CD4-positive, alpha-beta memory T cell (primary cell): Measurements from ENCODE around the gene NFATC1. TPM values are rescaled to one million over a fixed set of nuclear protein-coding genes. Genes with fewer than 3 reads are reported as not detected.

Experiments
- CTCF ChIA-PET: fragments of 350-600 bp; sonication (Branson Sonifier 250); formaldehyde crosslinking; loops from one replicate; lab custom pipeline; 2021; ENCODE audit warnings: inconsistent platforms; ENCODE audit not compliant: partially characterized antibody; lab: Charles Lee
- POLR2A ChIA-PET: fragments of 350-600 bp; sonication (Branson Sonifier 250); formaldehyde crosslinking; loops from one replicate; lab custom pipeline; 2021; ENCODE audit not compliant: partially characterized antibody; lab: Charles Lee
- DNase-seq, 5 donors: peaks; one replicate each; pipeline versions ENCODE4 v3.0.0 to v3.0.0-alpha.2; 2020 to 2022; ENCODE audit warnings: mixed read lengths in 1 of 5
- H3K27ac ChIP-seq: one replicate; pipeline ENCODE4 v1.7.0; 2013; ENCODE audit warnings: low read depth, low read length
- H3K27me3 ChIP-seq: 2 replicates; pipeline ENCODE4 v1.7.0; 2013; ENCODE audit warnings: mild to moderate bottlenecking, low read length, moderate library complexity; ENCODE audit not compliant: insufficient read depth
- H3K36me3 ChIP-seq: 2 replicates; pipeline ENCODE4 v1.7.0; 2013; ENCODE audit warnings: mild to moderate bottlenecking, low read length, moderate library complexity; ENCODE audit not compliant: insufficient read depth
- H3K4me1 ChIP-seq: 2 replicates; pipeline ENCODE4 v1.7.0; 2013; ENCODE audit warnings: mild to moderate bottlenecking, low read length, moderate library complexity; ENCODE audit not compliant: insufficient read depth
- H3K4me3 ChIP-seq, 2 donors: one replicate each; pipeline ENCODE4 v1.7.0; 2013; ENCODE audit warnings: low read length in 2 of 2, mild to moderate bottlenecking in 1 of 2
- H3K9me3 ChIP-seq, 2 donors: one replicate each; pipeline ENCODE4 v1.7.0; 2013; ENCODE audit warnings: low read length in 2 of 2, control low read depth in 1 of 2; ENCODE audit not compliant: control insufficient read depth in 1 of 2
- H3K27ac Mint-ChIP-seq, 7 donors: one replicate each; pipeline ENCODE4 v1.8.0; 2020 to 2021; ENCODE audit warnings: mixed read lengths in 7 of 7, mild to moderate bottlenecking in 6 of 7, inconsistent platforms in 3 of 7, moderate library complexity in 3 of 7
- H3K27me3 Mint-ChIP-seq, 2 donors: one replicate each; pipeline ENCODE4 v1.8.0; 2020 to 2021; ENCODE audit warnings: mixed read lengths in 2 of 2
- H3K36me3 Mint-ChIP-seq, 2 donors: one replicate each; pipeline ENCODE4 v1.8.0; 2020 to 2021; ENCODE audit warnings: mixed read lengths in 2 of 2, inconsistent platforms in 1 of 2, mild to moderate bottlenecking in 1 of 2
- H3K4me1 Mint-ChIP-seq, 4 donors: one replicate each; pipeline ENCODE4 v1.8.0; 2020 to 2021; ENCODE audit warnings: mixed read lengths in 4 of 4, mild to moderate bottlenecking in 1 of 4
- H3K4me3 Mint-ChIP-seq, 8 donors: one replicate each; pipeline ENCODE4 v1.8.0; 2020 to 2021; ENCODE audit warnings: mixed read lengths in 8 of 8, mild to moderate bottlenecking in 7 of 8, moderate library complexity in 6 of 8, inconsistent platforms in 3 of 8
- H3K9me3 Mint-ChIP-seq, 8 donors: one replicate each; pipeline ENCODE4 v1.8.0; 2020 to 2021; ENCODE audit warnings: mixed read lengths in 8 of 8, mild to moderate bottlenecking in 5 of 8, inconsistent platforms in 3 of 8, moderate library complexity in 1 of 8
- intact Hi-C: fragments of 100-400 bp; cut with micrococcal nuclease; formaldehyde crosslinking; loops from one replicate; pipeline ENCODE4 v1.15.1; 2023
- polyA plus RNA-seq, 2 donors: library from polyadenylated mRNA; unstranded; fragments of 300-500 nt; fragmentation: Illumina TruSeq; gene quantifications; one replicate each; pipeline ENCODE4 v1.2.3, GENCODE V29; 2021
- total RNA-seq, 2 experiments: library from RNA; stranded (reverse); gene quantifications; one replicate each; pipeline ENCODE4 v1.2.3, GENCODE V29; 2021

Gene NFATC1
- total and polyA plus RNA-seq, 4 experiments from 2014 or later, result 15.3 to 69.6 (median 54.9) TPM

DNA sequence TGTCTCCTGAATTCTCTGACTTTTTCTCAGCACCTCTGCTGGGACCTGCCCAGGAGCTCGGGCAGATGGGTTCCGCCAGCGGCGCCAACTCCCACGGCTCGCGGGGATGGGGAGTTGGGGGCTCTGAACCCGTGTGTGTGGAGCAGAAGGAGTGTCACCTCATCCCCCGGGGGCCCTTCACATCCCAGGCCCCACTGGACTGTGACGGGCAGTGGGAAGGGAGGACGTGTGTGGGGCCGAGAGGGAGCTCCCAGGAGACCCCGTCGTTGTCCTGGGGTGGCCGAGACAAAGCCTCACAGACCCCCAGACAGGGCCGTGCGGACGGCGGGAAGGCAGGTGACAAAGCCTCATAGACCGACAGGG, 153.9 kb downstream of the NFATC1 start:
- intact Hi-C loops, result no loop called here
- no peak overlapping the region for H3K27ac ChIP-seq
- H3K27me3 Mint-ChIP-seq, result peaks cover 0 to 1% of the 10 kb centered on the region in 2 donors
- ChIA-PET POLR2A (no interaction called here), CTCF (no interaction called here)
- H3K4me3 ChIP-seq, result no peak overlapping the region
- H3K9me3 Mint-ChIP-seq, result no peaks in the 10 kb centered on the region
- DNase-seq, result no peak
- no peaks in the 10 kb centered on the region for H3K4me1 ChIP-seq
- no peak overlapping the region for H3K4me3 Mint-ChIP-seq
- no peaks in the 10 kb centered on the region for H3K27me3 ChIP-seq
- H3K9me3 ChIP-seq, result no peaks in the 10 kb centered on the region
- H3K36me3 ChIP-seq, result no peaks in the 10 kb centered on the region
- H3K36me3 Mint-ChIP-seq, result no peaks in the 10 kb centered on the region
- no peaks in the 10 kb centered on the region for H3K4me1 Mint-ChIP-seq
- no peak overlapping the region for H3K27ac Mint-ChIP-seq

- H3K36me3 Mint-ChIP-seq, result no peaks in the 10 kb centered on the region
- no peak overlapping the region for H3K4me3 Mint-ChIP-seq
- ChIA-PET POLR2A (no interaction called here), CTCF (no interaction called here)
- H3K27me3 ChIP-seq, result no peaks in the 10 kb centered on the region
- no peaks in the 10 kb centered on the region for H3K9me3 Mint-ChIP-seq
- no peak for DNase-seq
- H3K4me1 Mint-ChIP-seq, result no peaks in the 10 kb centered on the region
- no peaks in the 10 kb centered on the region for H3K4me1 ChIP-seq
- H3K27ac ChIP-seq, result no peak overlapping the region
- no peaks in the 10 kb centered on the region for H3K27me3 Mint-ChIP-seq
- no peaks in the 10 kb centered on the region for H3K9me3 ChIP-seq
- no peak overlapping the region for H3K4me3 ChIP-seq
- H3K27ac Mint-ChIP-seq, result no peak overlapping the region
- intact Hi-C loops, result no loop called here
- no peaks in the 10 kb centered on the region for H3K36me3 ChIP-seq
Measured at GRCh38 chr18:79552140-79552631, 156.5 kb downstream of the NFATC1 start.

DNA sequence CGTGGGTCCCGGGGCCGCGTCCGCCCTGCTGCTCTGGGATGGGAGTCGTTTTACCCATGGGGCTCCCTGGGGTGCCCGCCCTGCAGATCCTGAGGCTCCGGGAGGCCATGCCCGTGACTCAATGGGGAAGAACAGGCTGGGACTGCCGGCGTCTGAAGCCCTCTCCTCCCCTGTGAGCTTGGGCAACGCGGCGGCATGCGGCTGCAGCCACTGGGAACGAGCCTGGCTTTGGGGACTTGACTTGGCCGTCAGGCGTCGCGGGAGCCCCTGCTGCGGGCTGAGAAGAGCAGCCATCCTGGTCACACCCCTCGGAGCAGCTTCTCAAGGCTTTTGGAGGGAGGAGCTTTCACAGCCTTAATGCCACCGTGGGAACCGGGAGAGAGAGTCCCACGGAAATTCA, 157.0 kb downstream of the NFATC1 start:
- POLR2A ChIA-PET, result no interaction called here
- intact Hi-C loops, result no loop called here
- CTCF ChIA-PET, result no interaction called here
- Histone ChIP-seq H3K36me3 (no peaks in the 10 kb centered on the region), H3K9me3 (no peaks in the 10 kb centered on the region), H3K27me3 (no peaks in the 10 kb centered on the region), H3K27ac (no peak overlapping the region), H3K4me3 (no peak overlapping the region), H3K4me1 (no peaks in the 10 kb centered on the region)
- H3K27ac Mint-ChIP-seq, result no peak overlapping the region
- H3K36me3 Mint-ChIP-seq, result no peaks in the 10 kb centered on the region
- H3K9me3 Mint-ChIP-seq, result no peaks in the 10 kb centered on the region
- H3K27me3 Mint-ChIP-seq, result no peaks in the 10 kb centered on the region
- no peak for DNase-seq
- no peaks in the 10 kb centered on the region for H3K4me1 Mint-ChIP-seq
- H3K4me3 Mint-ChIP-seq, result no peak overlapping the region

- Histone ChIP-seq H3K4me3 (no peak overlapping the region), H3K27ac (no peak overlapping the region), H3K36me3 (no peaks in the 10 kb centered on the region), H3K4me1 (no peaks in the 10 kb centered on the region), H3K27me3 (no peaks in the 10 kb centered on the region), H3K9me3 (no peaks in the 10 kb centered on the region)
- Mint-ChIP-seq H3K9me3 (no peaks in the 10 kb centered on the region), H3K36me3 (no peaks in the 10 kb centered on the region), H3K27ac (no peak overlapping the region), H3K4me1 (no peaks in the 10 kb centered on the region), H3K4me3 (no peak overlapping the region), H3K27me3 (no peaks in the 10 kb centered on the region)
- ChIA-PET CTCF (no interaction called here), POLR2A (no interaction called here)
- DNase-seq, result no peak
- intact Hi-C loops, result no loop called here
Measured at GRCh38 chr18:79553154-79553553, 157.4 kb downstream of the NFATC1 start.

- intact Hi-C loops, result no loop called here
- CTCF ChIA-PET, result no interaction called here
- no peak for DNase-seq
- POLR2A ChIA-PET, result no interaction called here
- Histone ChIP-seq H3K27me3 (no peaks in the 10 kb centered on the region), H3K36me3 (no peaks in the 10 kb centered on the region), H3K4me1 (no peaks in the 10 kb centered on the region), H3K27ac (no peak overlapping the region), H3K9me3 (no peaks in the 10 kb centered on the region), H3K4me3 (no peak overlapping the region)
- Mint-ChIP-seq H3K9me3 (no peaks in the 10 kb centered on the region), H3K4me3 (no peak overlapping the region), H3K27ac (no peak overlapping the region), H3K36me3 (no peaks in the 10 kb centered on the region), H3K4me1 (no peaks in the 10 kb centered on the region), H3K27me3 (no peaks in the 10 kb centered on the region)
Measured at GRCh38 chr18:79553696-79554095, 158.0 kb downstream of the NFATC1 start.

DNA sequence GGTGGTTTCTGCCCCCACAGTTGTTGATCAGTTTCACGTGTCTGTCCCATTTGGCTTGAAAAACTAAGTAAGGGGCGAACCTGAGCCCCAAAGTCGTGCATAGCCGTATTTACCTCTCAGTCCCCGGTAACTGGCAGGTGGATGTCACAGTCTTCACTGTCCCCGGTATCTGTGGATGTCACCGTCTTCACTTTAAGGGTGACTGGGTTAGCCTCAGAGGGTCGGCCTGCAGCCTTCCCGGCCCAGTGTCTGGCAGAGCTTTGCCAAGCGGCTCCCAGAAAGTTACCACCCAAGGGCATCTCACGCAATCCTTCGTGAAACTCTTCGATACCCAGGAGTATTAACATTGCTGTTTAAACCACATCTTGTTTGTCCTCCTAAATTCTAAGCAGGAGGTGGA, 158.6 kb downstream of the NFATC1 start:
- H3K36me3 Mint-ChIP-seq, result no peaks in the 10 kb centered on the region
- Histone ChIP-seq H3K4me3 (no peak overlapping the region), H3K27me3 (no peaks in the 10 kb centered on the region), H3K4me1 (no peaks in the 10 kb centered on the region), H3K9me3 (no peaks in the 10 kb centered on the region), H3K27ac (no peak overlapping the region), H3K36me3 (no peaks in the 10 kb centered on the region)
- no peak for DNase-seq
- CTCF ChIA-PET, result no interaction called here
- intact Hi-C loops, result no loop called here
- no peaks in the 10 kb centered on the region for H3K4me1 Mint-ChIP-seq
- H3K9me3 Mint-ChIP-seq, result no peaks in the 10 kb centered on the region
- POLR2A ChIA-PET, result no interaction called here
- no peak overlapping the region for H3K27ac Mint-ChIP-seq
- no peaks in the 10 kb centered on the region for H3K27me3 Mint-ChIP-seq
- no peak overlapping the region for H3K4me3 Mint-ChIP-seq

- POLR2A ChIA-PET, result no interaction called here
- H3K27ac ChIP-seq, result no peak overlapping the region
- no peaks in the 10 kb centered on the region for H3K27me3 Mint-ChIP-seq
- H3K4me1 ChIP-seq, result no peaks in the 10 kb centered on the region
- no peak overlapping the region for H3K4me3 Mint-ChIP-seq
- intact Hi-C loops, result no loop called here
- no peak overlapping the region for H3K4me3 ChIP-seq
- H3K4me1 Mint-ChIP-seq, result no peaks in the 10 kb centered on the region
- CTCF ChIA-PET, result no interaction called here
- no peaks in the 10 kb centered on the region for H3K27me3 ChIP-seq
- no peak overlapping the region for H3K27ac Mint-ChIP-seq
- H3K36me3 ChIP-seq, result no peaks in the 10 kb centered on the region
- H3K9me3 ChIP-seq, result no peaks in the 10 kb centered on the region
- DNase-seq, result no peak
- no peaks in the 10 kb centered on the region for H3K36me3 Mint-ChIP-seq
- H3K9me3 Mint-ChIP-seq, result no peaks in the 10 kb centered on the region
Measured at GRCh38 chr18:79554945-79555645, 159.4 kb downstream of the NFATC1 start.
